ENCODE measurements around the gene UBAC2. TPM values are rescaled to one million over a fixed set of nuclear protein-coding genes. Genes with fewer than 3 reads are reported as not detected.

The UBAC2 gene
- total RNA-seq, 4 donors from 2014 or later, result 54.4 to 65.9 (median 59.5) TPM

- Histone ChIP-seq H3K9me3 (no peaks in the 10 kb centered on the region), H3K4me1 (no peaks in the 10 kb centered on the region), H3K27ac (no peak overlapping the region), H3K36me3 (no peaks in the 10 kb centered on the region), H3K27me3 (no peaks in the 10 kb centered on the region), H3K4me3 (no peak overlapping the region)
- no peak for TF ChIP-seq CTCF (IDR thresholded peaks at IDR 0.05)
- TF ChIP-seq POLR2A (IDR thresholded peaks at IDR 0.05), result no peak
- no peak for DNase-seq
- intact Hi-C loops (cut with DNase I; ENCODE audit: low total_unique reads), result no loop called here
These were observed 165.7 kb downstream of the UBAC2 start for GRCh38 chr13:99366075-99366987.

- H3K36me3 ChIP-seq, result no peaks in the 10 kb centered on the region
- intact Hi-C loops (cut with DNase I; ENCODE audit: low total_unique reads), result no loop called here
These were observed 166.5 kb downstream of the UBAC2 start for GRCh38 chr13:99367106-99367616.

GRCh38 chr13:99367663-99368448 lies 167.2 kb downstream of the UBAC2 start:
- no peak overlapping the region for H3K4me3 ChIP-seq
- no peaks in the 10 kb centered on the region for H3K36me3 ChIP-seq
- no peak for TF ChIP-seq POLR2A (IDR thresholded peaks at IDR 0.05)
- no peaks in the 10 kb centered on the region for H3K9me3 ChIP-seq
- no peaks in the 10 kb centered on the region for H3K27me3 ChIP-seq
- H3K4me1 ChIP-seq, result no peaks in the 10 kb centered on the region
- no peak for DNase-seq
- no peak overlapping the region for H3K27ac ChIP-seq
- intact Hi-C loops (cut with DNase I; ENCODE audit: low total_unique reads), result no loop called here

More at GRCh38 chr13:99367106-99367616, 166.5 kb downstream of the UBAC2 start:
- Histone ChIP-seq H3K27me3 (no peaks in the 10 kb centered on the region), H3K4me1 (no peaks in the 10 kb centered on the region), H3K27ac (no peak overlapping the region), H3K9me3 (no peaks in the 10 kb centered on the region), H3K4me3 (no peak overlapping the region)
- DNase-seq, result no peak
- TF ChIP-seq POLR2A (IDR thresholded peaks at IDR 0.05) (no peak), CTCF (IDR thresholded peaks at IDR 0.05) (no peak)

GRCh38 chr13:99370481-99371275 lies 170.0 kb downstream of the UBAC2 start:
- Histone ChIP-seq H3K4me3 (no peak overlapping the region), H3K36me3 (no peaks in the 10 kb centered on the region), H3K9me3 (no peaks in the 10 kb centered on the region), H3K4me1 (no peaks in the 10 kb centered on the region), H3K27me3 (no peaks in the 10 kb centered on the region), H3K27ac (no peak overlapping the region)
- no peak for DNase-seq
- no peak for TF ChIP-seq CTCF (IDR thresholded peaks at IDR 0.05)
- no peak for TF ChIP-seq POLR2A (IDR thresholded peaks at IDR 0.05)
- intact Hi-C loops (cut with DNase I; ENCODE audit: low total_unique reads), result no loop called here

GRCh38 chr13:99371956-99372355 lies 171.3 kb downstream of the UBAC2 start:
- TF ChIP-seq POLR2A (IDR thresholded peaks at IDR 0.05) (no peak), CTCF (IDR thresholded peaks at IDR 0.05) (no peak)
- H3K4me1 ChIP-seq, result no peaks in the 10 kb centered on the region
- no peaks in the 10 kb centered on the region for H3K36me3 ChIP-seq
- DNase-seq, result no peak
- H3K4me3 ChIP-seq, result no peak overlapping the region
- H3K27ac ChIP-seq, result no peak overlapping the region
- intact Hi-C loops (cut with DNase I; ENCODE audit: low total_unique reads), result no loop called here
- H3K27me3 ChIP-seq, result no peaks in the 10 kb centered on the region
- no peaks in the 10 kb centered on the region for H3K9me3 ChIP-seq

Data from uterus (tissue), 4 donors.